BJ (cell line): ENCODE measurements around the gene PLEKHB1. TPM values are rescaled to one million over a fixed set of nuclear protein-coding genes. Genes with fewer than 3 reads are reported as not detected.
"Not testable (repeated sequence)": the region's sequence is repeated elsewhere in the genome, so short reads cannot be mapped to it uniquely, and the experiment has no call there.

Experiments used
- CTCF ChIA-PET: fragments of 350-600 bp; formaldehyde crosslinking; extraction: SDS; loops from one replicate; lab custom pipeline; 2021; ENCODE audit warnings: antibody characterized with exemption, inconsistent platforms; lab: Yijun Ruan, JAX
- POLR2A ChIA-PET: fragments of 300-600 bp; sonication (Branson Sonifier 250); formaldehyde crosslinking; extraction: SDS; loops from one replicate; lab custom pipeline; 2021; ENCODE audit warnings: antibody characterized with exemption; lab: Charles Lee
- DNase-seq: peaks from one replicate; pipeline ENCODE4 v3.0.0-alpha.2; 2011; ENCODE audit warnings: low read depth
- H3K27me3 ChIP-seq: 2 replicates; pipeline ENCODE4 v1.6.0; 2011; ENCODE audit warnings: low read length; ENCODE audit not compliant: control insufficient read depth, insufficient read depth
- H3K36me3 ChIP-seq: 2 replicates; pipeline ENCODE4 v1.5.1; 2011; ENCODE audit warnings: low read length; ENCODE audit not compliant: control insufficient read depth, insufficient read depth
- H3K4me3 ChIP-seq: 2 replicates; pipeline ENCODE4 v1.5.1; 2011; ENCODE audit warnings: low read depth, mild to moderate bottlenecking, control low read depth, low read length
- polyA plus RNA-seq: library from polyadenylated mRNA; depleted of rRNA; stranded (reverse); fragments of >200 nt; gene quantifications from 2 replicates; pipeline ENCODE4 v1.2.3, GENCODE V29; 2011
- TF ChIP-seq, protein P1 (sequence below): IDR thresholded peaks from 2 replicates; pipeline ENCODE4 v1.5.1; 2011; ENCODE audit warnings: low read depth, mild to moderate bottlenecking, control low read depth, inconsistent platforms, low read length, moderate library complexity; ENCODE audit not compliant: insufficient read depth

The PLEKHB1 gene
- polyA plus RNA-seq, 1 experiment = 0.40 TPM

DNA sequence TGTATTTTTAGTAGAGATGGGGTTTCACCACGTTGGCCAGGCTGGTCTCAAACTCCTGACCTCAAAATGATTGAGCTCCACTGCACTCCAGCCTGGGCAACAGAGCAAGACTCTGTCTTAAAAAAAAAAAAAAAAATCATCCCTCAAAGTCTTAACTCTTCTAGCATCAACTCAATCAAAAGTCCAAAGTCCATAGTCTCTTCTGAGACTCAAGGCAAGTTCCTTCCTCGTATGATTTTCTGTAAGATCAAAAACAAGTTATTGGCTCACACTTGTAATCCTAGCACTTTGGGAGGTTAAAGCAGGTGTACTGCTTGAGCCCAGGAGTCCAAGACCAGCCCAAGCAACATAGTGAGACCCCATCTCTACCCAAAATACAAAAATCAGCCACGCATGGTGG, 24.4 kb downstream of the PLEKHB1 start:
- POLR2A ChIA-PET = no interaction called here
- DNase-seq = no peak
- 0 out of 2 replicates have a peak, but pooled peaks cover 1% of the 10 kb centered on the region for H3K36me3 ChIP-seq
- TF ChIP-seq, protein P1, sequence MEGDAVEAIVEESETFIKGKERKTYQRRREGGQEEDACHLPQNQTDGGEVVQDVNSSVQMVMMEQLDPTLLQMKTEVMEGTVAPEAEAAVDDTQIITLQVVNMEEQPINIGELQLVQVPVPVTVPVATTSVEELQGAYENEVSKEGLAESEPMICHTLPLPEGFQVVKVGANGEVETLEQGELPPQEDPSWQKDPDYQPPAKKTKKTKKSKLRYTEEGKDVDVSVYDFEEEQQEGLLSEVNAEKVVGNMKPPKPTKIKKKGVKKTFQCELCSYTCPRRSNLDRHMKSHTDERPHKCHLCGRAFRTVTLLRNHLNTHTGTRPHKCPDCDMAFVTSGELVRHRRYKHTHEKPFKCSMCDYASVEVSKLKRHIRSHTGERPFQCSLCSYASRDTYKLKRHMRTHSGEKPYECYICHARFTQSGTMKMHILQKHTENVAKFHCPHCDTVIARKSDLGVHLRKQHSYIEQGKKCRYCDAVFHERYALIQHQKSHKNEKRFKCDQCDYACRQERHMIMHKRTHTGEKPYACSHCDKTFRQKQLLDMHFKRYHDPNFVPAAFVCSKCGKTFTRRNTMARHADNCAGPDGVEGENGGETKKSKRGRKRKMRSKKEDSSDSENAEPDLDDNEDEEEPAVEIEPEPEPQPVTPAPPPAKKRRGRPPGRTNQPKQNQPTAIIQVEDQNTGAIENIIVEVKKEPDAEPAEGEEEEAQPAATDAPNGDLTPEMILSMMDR = no peak
- no peaks in the 10 kb centered on the region for H3K27me3 ChIP-seq
- no peak overlapping the region for H3K4me3 ChIP-seq
- CTCF ChIA-PET = interaction anchor here (0.7 to 0.9 kb wide), 2 partner anchors 11 to 873 kb away, joined by 3 to 5 read pairs; no protein-coding TSS in a partner anchor

DNA sequence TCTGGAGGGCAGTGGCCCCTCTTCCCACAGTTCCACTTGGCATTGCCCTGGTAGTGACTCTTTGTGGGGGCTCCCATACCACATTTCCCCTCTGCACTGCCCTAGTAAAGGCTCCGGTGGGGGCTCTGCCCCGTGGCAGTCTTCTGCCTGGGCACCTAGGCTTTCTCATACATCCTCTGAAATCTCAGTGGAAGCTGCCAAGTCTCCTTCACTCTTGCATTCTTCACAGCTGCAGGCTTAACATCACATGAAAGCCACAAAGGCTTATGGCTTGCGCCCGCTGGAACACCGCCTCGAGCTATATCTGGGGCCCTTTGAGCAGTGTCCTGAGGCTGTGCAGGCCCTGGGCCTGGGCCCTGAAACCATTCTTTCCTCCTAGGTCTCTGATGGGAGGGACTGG, 25.3 kb downstream of the PLEKHB1 start:
- TF ChIP-seq, protein P1 = no peak
- ChIA-PET CTCF (interaction anchor here (0.8 kb wide), 1 partner anchor 10 kb away, joined by 3 read pairs; no protein-coding TSS in a partner anchor), POLR2A (interaction anchor here (0.6 kb wide), 1 partner anchor 214 kb away, joined by 25 read pairs; no protein-coding TSS in a partner anchor)
- H3K36me3 ChIP-seq = 0 out of 2 replicates have a peak, but pooled peaks cover 1% of the 10 kb centered on the region
- H3K27me3 ChIP-seq = no peaks in the 10 kb centered on the region
- DNase-seq = no peak
- no peak overlapping the region for H3K4me3 ChIP-seq

DNA sequence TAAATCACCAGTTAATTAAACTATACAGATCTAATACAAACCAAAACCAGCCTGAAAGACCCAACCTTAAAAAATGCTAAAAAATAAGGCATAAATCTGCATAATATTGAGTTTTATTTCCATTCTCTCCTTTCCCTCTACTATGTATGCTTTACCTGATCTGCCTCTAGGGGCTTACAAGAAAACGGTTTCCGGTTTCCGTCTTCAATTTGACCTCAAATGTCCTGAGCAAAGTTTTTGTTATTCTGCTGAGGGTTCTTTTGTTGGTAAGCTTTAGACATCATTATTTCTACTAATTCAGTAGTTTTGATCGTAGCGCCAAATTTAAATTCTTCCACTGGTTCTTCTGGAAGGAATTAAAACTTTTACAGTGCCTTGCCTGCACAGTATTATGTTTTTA, 30.2 kb downstream of the PLEKHB1 start:
- H3K27me3 ChIP-seq, H3K4me3 ChIP-seq, H3K36me3 ChIP-seq, DNase-seq, POLR2A ChIA-PET, CTCF ChIA-PET: not testable (repeated sequence)

DNA sequence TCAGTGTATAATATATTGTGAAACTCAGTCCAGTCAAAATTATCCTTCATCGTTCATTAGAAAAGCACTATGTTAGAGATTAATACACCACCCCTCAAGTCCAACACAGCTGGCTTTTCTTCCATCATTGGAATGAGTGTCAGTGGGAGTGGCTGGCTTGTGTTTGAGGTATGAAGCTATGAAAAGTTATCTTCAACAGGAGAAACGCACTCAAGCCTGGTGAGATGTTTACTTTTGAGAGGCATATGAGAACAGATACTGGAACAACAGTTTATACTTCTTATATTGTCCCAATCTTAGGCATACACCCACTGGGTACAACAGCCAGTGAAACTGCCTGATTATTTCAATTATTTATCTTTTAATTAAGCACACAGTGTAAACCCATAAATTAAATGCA, 34.3 kb downstream of the PLEKHB1 start:
- peaks cover 3% of the 10 kb centered on the region; the same call in 1 of the 2 replicates for H3K36me3 ChIP-seq
- TF ChIP-seq, protein P1 = no peak
- POLR2A ChIA-PET = no interaction called here
- no peak overlapping the region for H3K4me3 ChIP-seq
- DNase-seq = no peak
- no peaks in the 10 kb centered on the region for H3K27me3 ChIP-seq
- CTCF ChIA-PET = interaction anchor here (0.8 to 1.1 kb wide), 2 partner anchors 13 to 329 kb away, joined by 3 to 4 read pairs; no protein-coding TSS in a partner anchor

DNA sequence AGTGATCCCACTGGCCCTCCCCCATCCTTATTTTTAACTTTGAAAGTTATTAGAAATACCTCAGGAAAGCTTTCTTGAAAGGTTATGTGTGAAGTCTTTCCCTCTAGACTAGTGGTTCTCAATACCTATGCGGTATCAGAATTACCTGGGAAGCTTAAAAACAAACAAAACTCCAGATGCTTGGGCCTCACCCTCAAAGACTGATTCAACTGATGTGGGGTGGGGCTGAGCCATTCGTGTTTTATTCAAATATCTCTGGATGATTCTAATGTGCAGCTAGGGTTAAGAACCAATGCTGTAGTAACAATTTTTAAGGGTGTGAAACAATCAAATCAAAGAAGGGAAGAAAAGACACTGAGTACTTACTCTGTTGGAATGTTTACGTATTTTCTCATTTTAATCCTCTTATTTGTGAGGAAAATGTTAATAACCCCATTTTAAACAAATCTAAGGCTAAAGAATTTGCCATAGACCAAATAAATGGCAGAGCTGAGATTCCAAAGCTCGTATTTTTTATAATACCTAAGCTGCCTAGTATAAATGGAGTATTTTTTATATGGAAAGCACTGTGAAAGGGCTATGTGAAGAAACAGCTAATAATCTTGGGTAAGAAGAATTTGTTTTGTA, 47.6 kb downstream of the PLEKHB1 start:
- Histone ChIP-seq H3K36me3 (peaks cover 4% of the 10 kb centered on the region), H3K27me3 (no peaks in the 10 kb centered on the region), H3K4me3 (no peak overlapping the region)
- CTCF ChIA-PET = interaction anchor here (1.1 kb wide), 1 partner anchor 13 kb away, joined by 3 read pairs; no protein-coding TSS in a partner anchor
- POLR2A ChIA-PET = no interaction called here
- TF ChIP-seq, protein P1 = no peak
- no peak for DNase-seq
